Measurements from ENCODE around the gene CD7.
"Not testable (repeated sequence)": the region's sequence is repeated elsewhere in the genome, so short reads cannot be mapped to it uniquely, and the experiment has no call there.

CD7 gene

DNA sequence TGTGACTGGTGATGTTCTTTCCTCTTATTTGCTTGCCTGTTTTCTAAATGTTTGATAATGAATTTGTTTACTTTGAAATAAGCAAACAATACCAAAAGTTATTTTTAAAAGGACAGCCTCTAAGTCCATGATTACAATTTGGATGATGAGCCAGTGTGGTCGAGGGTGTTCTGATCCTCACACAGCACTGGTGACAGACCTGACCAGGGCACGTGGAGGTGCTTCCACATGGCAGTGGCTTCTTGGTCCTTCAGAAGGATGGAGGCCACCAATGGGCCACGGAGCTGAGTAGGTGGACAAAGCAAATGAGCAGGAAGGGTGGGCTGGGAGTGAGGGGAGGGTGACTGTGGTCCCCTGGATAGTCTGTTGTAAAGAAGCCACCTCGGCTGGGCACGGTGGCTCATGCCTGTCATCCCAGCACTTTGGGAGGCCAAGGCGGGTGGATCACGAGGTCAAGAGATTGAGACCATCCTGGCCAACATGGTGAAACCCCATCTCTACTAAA, 37.4 kb upstream of the CD7 start:
- no peaks in the 10 kb centered on the region for H3K4me1 ChIP-seq (ENCODE audit: control insufficient read depth, insufficient read depth, low read length)
- no peak overlapping the region for H3K27ac ChIP-seq (ENCODE audit: low read depth, low read length)

DNA sequence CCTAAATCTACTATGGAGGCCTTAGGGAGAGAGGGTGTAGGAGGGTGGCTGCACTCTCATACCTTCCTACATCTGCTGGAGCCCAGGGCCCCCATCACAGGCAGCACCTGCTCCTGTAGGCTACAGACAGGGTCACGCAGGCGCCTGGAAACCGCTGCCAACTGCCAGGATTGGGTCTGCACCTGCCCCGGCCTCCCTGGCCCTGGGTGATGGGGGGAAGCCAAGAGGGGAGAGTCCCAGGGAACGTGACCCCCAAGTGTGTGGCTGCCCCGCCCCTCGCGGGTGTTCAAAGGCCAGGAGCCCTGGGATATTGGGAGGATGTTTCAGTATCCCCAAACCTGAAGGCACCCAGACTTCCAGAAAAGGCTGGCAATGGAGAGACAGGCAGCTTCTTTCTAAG, 36.1 kb upstream of the CD7 start:
- Histone ChIP-seq H3K9ac (ENCODE audit: low read length) (no peak overlapping the region), H3K4me1 (ENCODE audit: control insufficient read depth, insufficient read depth, low read length) (peaks cover 7% of the 10 kb centered on the region), H3K27me3 (ENCODE audit: control insufficient read depth, insufficient read depth, low read length) (no peaks in the 10 kb centered on the region), H3K9me3 (ENCODE audit: control insufficient read depth, insufficient read depth, low read depth, low read length) (no peaks in the 10 kb centered on the region), H3K4me3 (ENCODE audit: low read depth, low read length) (no peak overlapping the region), H3K36me3 (ENCODE audit: control insufficient read depth, insufficient read depth, low read length) (no peaks in the 10 kb centered on the region), H3K27ac (ENCODE audit: low read depth, low read length) (no peak overlapping the region)

More for the DNA sequence above, 37.4 kb upstream of the CD7 start:
- Histone ChIP-seq H3K9me3 (ENCODE audit: control insufficient read depth, insufficient read depth, low read depth, low read length) (no peaks in the 10 kb centered on the region), H3K4me3 (ENCODE audit: low read depth, low read length) (no peak overlapping the region), H3K27me3 (ENCODE audit: control insufficient read depth, insufficient read depth, low read length) (peaks cover 5% of the 10 kb centered on the region; the same call in 1 of the 2 replicates), H3K9ac (ENCODE audit: low read length) (no peak overlapping the region), H3K36me3 (ENCODE audit: control insufficient read depth, insufficient read depth, low read length) (no peaks in the 10 kb centered on the region)

DNA sequence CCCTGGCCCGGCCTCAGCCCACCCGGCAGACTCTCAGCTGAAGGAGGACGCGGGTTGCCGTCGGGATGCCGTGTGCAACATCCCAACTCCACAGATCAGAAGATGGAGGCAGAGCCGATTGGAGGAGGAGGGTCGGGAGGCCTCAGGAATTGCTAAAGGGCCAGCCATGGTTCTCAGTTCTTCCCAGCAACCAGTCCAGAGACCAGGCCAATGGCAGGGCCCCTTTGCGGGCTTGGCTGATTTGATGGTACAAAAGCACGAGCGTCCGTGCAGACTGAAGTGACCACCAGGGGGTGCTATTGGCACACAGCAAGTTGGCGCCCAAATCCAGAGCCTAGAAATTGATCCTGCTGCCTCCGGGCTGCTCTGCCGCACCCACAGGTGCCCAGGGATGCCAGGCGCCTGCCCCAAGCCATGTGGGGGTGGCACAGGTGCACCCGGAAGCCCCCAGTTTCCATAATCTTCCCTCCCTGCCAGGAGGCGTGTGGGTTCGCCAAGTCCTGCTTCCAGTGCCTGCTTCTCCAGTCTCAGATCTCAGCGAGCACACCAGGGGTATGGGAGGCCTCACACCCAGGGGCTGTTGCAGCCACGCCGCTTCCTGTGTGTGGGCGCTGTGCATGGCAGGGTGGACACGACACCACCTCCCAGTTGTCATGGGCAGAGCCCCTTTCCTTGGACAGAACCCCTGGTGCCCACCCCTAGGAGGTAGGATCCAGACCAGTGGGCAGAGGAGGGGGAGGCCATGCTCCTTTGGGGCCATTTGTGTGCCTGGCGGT, 34.5 kb upstream of the CD7 start:
- no peaks in the 10 kb centered on the region for H3K9me3 ChIP-seq (ENCODE audit: control insufficient read depth, insufficient read depth, low read depth, low read length)
- no peak overlapping the region for H3K4me3 ChIP-seq (ENCODE audit: low read depth, low read length)
- no peak overlapping the region for H3K27ac ChIP-seq (ENCODE audit: low read depth, low read length)
- H3K27me3 ChIP-seq (ENCODE audit: control insufficient read depth, insufficient read depth, low read length) = no peaks in the 10 kb centered on the region
- no peaks in the 10 kb centered on the region for H3K36me3 ChIP-seq (ENCODE audit: control insufficient read depth, insufficient read depth, low read length)
- no peak overlapping the region for H3K9ac ChIP-seq (ENCODE audit: low read length)
- H3K4me1 ChIP-seq (ENCODE audit: control insufficient read depth, insufficient read depth, low read length) = peaks cover 7% of the 10 kb centered on the region

DNA sequence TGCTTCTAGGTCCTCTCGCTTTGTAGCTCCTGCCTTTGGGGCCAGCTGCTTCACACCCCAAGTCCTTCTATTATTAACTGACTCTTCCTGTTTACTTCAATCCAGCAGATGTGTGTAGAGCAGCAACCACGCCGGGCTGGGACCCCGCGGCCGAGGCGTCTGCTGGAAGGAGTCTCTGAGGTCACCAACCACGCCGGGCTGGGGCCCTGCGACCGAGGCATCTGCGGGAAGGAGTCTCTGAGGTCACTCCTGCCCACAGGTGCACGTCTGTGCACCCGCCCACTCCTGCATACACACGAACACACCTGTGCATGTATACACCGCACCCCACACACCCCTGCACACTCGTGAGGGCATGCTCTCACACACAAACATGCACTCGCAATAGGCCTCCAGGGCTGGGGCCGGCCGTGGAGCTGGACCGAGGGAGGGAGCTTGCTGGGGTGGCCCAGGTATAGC, 33.9 kb upstream of the CD7 start:
- H3K27ac ChIP-seq (ENCODE audit: low read depth, low read length) = no peak overlapping the region
- H3K4me1 ChIP-seq (ENCODE audit: control insufficient read depth, insufficient read depth, low read length) = peaks cover 7% of the 10 kb centered on the region
- no peaks in the 10 kb centered on the region for H3K36me3 ChIP-seq (ENCODE audit: control insufficient read depth, insufficient read depth, low read length)

DNA sequence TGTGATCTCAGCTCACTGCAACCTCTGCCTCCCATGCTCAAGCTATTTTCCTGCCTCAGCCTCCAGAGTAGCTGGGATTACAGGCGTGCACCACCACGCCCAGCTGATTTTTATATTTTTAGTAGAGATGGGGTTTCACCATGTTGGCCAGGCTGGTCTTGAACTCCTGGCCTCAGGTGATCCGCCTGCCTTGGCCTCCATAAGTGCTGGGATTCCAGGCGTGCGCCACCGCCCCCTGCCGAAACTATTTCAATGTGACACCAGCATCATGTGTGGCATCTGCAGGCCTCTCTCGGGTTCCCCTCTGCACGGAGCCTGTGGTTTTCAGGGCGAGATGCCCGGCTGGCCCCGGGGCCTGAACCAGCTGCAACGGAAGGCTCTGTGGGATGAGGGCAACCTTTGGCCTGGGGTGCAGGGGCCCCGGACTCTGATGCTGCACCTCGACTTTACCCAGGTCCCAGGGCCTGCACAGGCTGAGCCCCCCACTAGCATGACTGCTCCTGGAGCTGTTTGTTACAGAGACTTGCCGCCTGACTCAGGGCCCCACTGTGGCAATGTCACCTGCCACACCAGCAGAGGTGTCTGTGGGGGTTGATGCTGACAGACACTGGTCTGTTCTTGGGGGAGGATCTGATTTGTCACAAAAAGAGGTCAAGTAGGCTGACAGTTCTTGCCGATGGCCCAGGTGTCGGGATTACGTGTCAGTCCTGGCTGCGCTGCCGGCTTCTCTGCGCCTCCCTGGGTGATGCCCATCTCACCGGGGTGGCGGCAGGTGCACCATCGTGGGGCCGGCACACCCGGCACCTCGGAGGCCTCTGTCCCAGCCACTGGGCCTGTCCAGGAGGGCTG, 33.0 kb upstream of the CD7 start:
- no peaks in the 10 kb centered on the region for H3K9me3 ChIP-seq (ENCODE audit: control insufficient read depth, insufficient read depth, low read depth, low read length)
- no peak overlapping the region for H3K9ac ChIP-seq (ENCODE audit: low read length)
- no peaks in the 10 kb centered on the region for H3K27me3 ChIP-seq (ENCODE audit: control insufficient read depth, insufficient read depth, low read length)
- H3K27ac ChIP-seq (ENCODE audit: low read depth, low read length) = no peak overlapping the region
- peaks cover 7% of the 10 kb centered on the region for H3K4me1 ChIP-seq (ENCODE audit: control insufficient read depth, insufficient read depth, low read length)
- H3K36me3 ChIP-seq (ENCODE audit: control insufficient read depth, insufficient read depth, low read length) = no peaks in the 10 kb centered on the region
- no peak overlapping the region for H3K4me3 ChIP-seq (ENCODE audit: low read depth, low read length)

More for the DNA sequence above, 33.9 kb upstream of the CD7 start:
- Histone ChIP-seq H3K4me3 (ENCODE audit: low read depth, low read length) (no peak overlapping the region), H3K9ac (ENCODE audit: low read length) (no peak overlapping the region), H3K27me3 (ENCODE audit: control insufficient read depth, insufficient read depth, low read length) (no peaks in the 10 kb centered on the region), H3K9me3 (ENCODE audit: control insufficient read depth, insufficient read depth, low read depth, low read length) (no peaks in the 10 kb centered on the region)

DNA sequence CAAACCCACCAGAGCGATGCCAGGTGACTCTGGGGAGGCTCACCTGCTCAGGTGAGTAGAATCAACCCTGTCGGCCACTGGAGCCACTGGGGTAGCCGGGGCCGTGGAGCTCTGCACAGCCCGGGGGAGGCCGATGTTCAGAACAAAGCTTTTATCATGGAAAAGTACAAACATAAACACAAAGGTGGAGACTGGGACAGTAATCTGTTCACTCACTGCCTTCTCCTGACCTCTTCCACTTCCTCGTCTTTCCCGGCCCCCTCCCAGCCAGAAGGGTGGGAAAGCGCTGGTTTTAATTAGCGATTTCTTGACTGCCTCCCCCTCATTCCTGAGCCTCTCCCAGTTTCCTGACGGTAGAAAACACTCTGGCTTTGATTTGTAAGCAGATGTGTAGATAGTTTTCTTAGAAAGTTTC, 31.9 kb upstream of the CD7 start:
- no peaks in the 10 kb centered on the region for H3K27me3 ChIP-seq (ENCODE audit: control insufficient read depth, insufficient read depth, low read length)
- no peaks in the 10 kb centered on the region for H3K36me3 ChIP-seq (ENCODE audit: control insufficient read depth, insufficient read depth, low read length)
- peaks cover 7% of the 10 kb centered on the region for H3K4me1 ChIP-seq (ENCODE audit: control insufficient read depth, insufficient read depth, low read length)
- no peak overlapping the region for H3K27ac ChIP-seq (ENCODE audit: low read depth, low read length)
- H3K4me3 ChIP-seq (ENCODE audit: low read depth, low read length) = no peak overlapping the region
- no peak overlapping the region for H3K9ac ChIP-seq (ENCODE audit: low read length)
- H3K9me3 ChIP-seq (ENCODE audit: control insufficient read depth, insufficient read depth, low read depth, low read length) = no peaks in the 10 kb centered on the region

DNA sequence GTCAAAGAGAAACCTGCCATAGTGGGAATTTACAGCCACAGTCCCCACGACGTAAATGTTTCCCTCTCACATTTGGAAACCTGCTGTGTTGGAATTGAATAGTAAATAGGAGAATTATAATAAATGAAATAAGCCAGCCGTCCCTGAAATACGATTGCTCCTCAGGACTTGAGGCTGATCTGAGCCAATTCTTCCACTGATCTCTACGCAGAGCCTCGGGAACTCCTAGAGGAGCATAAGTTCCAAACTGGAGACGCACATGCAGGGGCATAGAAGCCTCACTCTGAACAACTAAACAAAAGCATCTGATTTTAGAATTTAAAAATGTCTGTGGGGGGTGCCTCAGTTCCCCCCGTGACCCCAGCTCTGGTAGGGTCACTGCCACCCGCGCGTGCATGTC, 31.5 kb upstream of the CD7 start:
- H3K27me3 ChIP-seq (ENCODE audit: control insufficient read depth, insufficient read depth, low read length) = no peaks in the 10 kb centered on the region
- no peaks in the 10 kb centered on the region for H3K9me3 ChIP-seq (ENCODE audit: control insufficient read depth, insufficient read depth, low read depth, low read length)
- no peak overlapping the region for H3K9ac ChIP-seq (ENCODE audit: low read length)
- no peak overlapping the region for H3K4me3 ChIP-seq (ENCODE audit: low read depth, low read length)
- no peak overlapping the region for H3K27ac ChIP-seq (ENCODE audit: low read depth, low read length)
- H3K4me1 ChIP-seq (ENCODE audit: control insufficient read depth, insufficient read depth, low read length) = peaks cover 7% of the 10 kb centered on the region
- H3K36me3 ChIP-seq (ENCODE audit: control insufficient read depth, insufficient read depth, low read length) = no peaks in the 10 kb centered on the region

DNA sequence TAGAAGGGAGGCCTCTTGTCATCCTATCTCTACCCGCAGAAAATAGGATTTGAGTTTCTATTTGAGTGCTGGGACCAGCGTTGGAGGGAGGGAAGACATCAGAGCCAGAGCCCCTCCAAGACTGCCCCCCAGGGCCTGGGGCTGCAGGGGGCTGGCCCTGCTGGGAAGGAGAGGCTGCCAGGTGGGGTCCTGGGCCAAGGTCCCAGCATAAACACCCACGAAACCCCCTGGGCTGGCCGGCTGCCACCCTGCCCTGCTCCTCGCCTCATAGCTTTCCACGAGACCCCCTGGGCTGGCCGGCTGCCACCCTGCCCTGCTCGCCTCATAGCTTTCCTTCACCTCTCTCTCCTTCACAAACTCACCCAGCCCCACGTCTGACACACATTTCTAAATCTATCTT, 31.0 kb upstream of the CD7 start:
- H3K9ac ChIP-seq (ENCODE audit: low read length) = no peak overlapping the region

DNA sequence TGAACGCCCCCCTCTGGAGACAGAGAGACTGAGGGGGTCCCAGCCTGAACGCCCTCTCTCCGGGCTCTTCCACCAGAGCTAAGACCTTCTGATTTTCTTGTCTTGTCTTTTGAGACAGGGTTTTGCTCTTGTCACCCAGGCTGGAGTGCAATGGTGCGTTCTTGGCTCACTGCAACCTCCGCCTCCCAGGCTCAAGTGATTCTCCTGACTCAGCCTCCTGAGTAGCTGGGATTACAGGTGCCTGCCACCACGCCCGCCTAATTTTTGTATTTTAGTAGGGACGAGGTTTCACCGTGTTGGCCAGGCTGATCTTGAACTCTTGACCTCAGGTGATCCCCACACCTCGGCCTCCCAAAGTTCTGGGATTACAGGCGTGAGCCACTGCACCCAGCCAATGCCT, 30.6 kb upstream of the CD7 start:
- not testable (repeated sequence) for H3K9ac ChIP-seq (ENCODE audit: low read length); H3K9me3 ChIP-seq (ENCODE audit: control insufficient read depth, insufficient read depth, low read depth, low read length); H3K4me1 ChIP-seq (ENCODE audit: control insufficient read depth, insufficient read depth, low read length); H3K4me3 ChIP-seq (ENCODE audit: low read depth, low read length); H3K27me3 ChIP-seq (ENCODE audit: control insufficient read depth, insufficient read depth, low read length); H3K36me3 ChIP-seq (ENCODE audit: control insufficient read depth, insufficient read depth, low read length); H3K27ac ChIP-seq (ENCODE audit: low read depth, low read length)

More for the DNA sequence above, 31.0 kb upstream of the CD7 start:
- Histone ChIP-seq H3K36me3 (ENCODE audit: control insufficient read depth, insufficient read depth, low read length) (no peaks in the 10 kb centered on the region), H3K27ac (ENCODE audit: low read depth, low read length) (no peak overlapping the region), H3K4me1 (ENCODE audit: control insufficient read depth, insufficient read depth, low read length) (peaks cover 7% of the 10 kb centered on the region), H3K4me3 (ENCODE audit: low read depth, low read length) (no peak overlapping the region), H3K9me3 (ENCODE audit: control insufficient read depth, insufficient read depth, low read depth, low read length) (no peaks in the 10 kb centered on the region), H3K27me3 (ENCODE audit: control insufficient read depth, insufficient read depth, low read length) (no peaks in the 10 kb centered on the region)

DNA sequence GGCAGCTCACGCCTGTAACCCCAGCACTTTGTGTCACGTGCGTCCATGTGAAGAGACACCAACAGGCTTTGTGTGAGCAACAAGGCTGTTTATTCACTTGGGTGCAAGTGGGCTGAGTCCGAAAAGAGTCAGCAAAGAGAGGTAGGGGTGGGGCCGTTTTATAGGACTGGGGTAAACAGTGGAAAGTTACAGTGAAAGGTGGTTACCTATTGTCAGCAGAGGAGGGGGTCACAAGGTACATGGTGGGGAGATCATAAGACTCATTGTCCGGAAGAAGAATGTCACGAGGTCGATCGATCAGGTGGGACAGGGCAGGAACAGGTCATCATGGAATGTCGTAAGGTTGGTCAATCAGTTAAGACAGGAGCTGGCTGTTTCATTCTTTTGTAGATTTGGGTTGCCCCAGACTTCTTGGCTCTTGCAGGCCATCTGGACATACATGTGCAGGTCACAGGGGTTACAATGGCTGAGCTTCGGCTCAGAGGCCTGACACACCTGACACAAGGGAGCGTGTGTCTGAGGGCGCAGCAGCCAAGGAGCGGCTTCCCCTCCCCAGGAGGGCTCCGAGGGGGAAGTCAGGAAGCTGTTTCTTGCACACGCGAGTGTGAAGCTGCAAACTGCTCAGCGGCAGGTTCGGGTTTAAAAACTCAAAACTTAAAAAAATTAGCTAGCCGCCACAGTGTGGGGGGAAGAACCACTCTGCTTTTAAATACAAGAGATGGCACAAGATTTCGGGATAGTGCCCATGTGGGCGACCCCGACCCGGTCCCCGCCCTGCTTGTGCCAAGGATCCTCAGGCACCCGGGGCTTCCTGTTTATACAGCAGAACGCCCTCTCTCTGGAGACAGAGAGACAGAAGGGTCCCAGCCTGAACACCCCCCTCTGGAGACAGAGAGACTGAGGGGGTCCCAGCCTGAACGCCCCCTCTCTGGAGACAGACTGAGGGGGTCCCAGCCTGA, 29.2 kb upstream of the CD7 start:
- peaks cover 7% of the 10 kb centered on the region for H3K4me1 ChIP-seq (ENCODE audit: control insufficient read depth, insufficient read depth, low read length)
- no peak overlapping the region for H3K9ac ChIP-seq (ENCODE audit: low read length)
- H3K27me3 ChIP-seq (ENCODE audit: control insufficient read depth, insufficient read depth, low read length) = no peaks in the 10 kb centered on the region
- H3K4me3 ChIP-seq (ENCODE audit: low read depth, low read length) = no peak overlapping the region
- H3K36me3 ChIP-seq (ENCODE audit: control insufficient read depth, insufficient read depth, low read length) = no peaks in the 10 kb centered on the region
- H3K9me3 ChIP-seq (ENCODE audit: control insufficient read depth, insufficient read depth, low read depth, low read length) = 0 out of 2 replicates have a peak, but pooled peaks cover 3% of the 10 kb centered on the region
- H3K27ac ChIP-seq (ENCODE audit: low read depth, low read length) = no peak overlapping the region
